GM18502 (cell line): ENCODE results near the gene TMUB2.

Experiments
- ATAC-seq: cut with Tn5 transposase; IDR thresholded peaks from one replicate; pipeline ENCODE4 v1.9.1; 2021; ENCODE audit warnings: mild to moderate bottlenecking; ENCODE audit not compliant: unreplicated experiment, poor library complexity

The TMUB2 gene

GRCh38 chr17:44176257-44176656 is 10.5 kb upstream of the TMUB2 start:
- ATAC-seq = no peak

GRCh38 chr17:44176671-44177501 is 9.9 kb upstream of the TMUB2 start:
- ATAC-seq = no peak

DNA sequence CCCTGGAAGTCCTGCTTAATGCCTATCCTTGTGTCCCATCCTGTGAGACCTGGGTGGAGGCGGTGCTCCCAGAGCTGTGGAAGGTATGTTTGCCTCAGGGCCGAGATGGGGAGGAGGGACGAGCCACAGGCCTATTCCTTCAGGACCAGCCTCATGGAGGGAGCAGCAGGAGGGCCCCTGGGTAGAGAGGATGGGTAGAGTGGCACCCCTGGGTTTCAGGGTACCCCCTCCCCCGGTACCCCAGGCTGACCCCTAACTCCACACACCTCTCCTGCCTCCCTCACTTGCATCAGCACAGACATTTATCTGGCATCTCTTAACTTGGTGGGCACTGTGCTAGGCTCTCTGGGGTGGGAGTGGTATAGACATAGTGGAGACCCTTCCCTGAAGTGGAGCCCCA is 9.1 kb upstream of the TMUB2 start:
- ATAC-seq = no peak

DNA sequence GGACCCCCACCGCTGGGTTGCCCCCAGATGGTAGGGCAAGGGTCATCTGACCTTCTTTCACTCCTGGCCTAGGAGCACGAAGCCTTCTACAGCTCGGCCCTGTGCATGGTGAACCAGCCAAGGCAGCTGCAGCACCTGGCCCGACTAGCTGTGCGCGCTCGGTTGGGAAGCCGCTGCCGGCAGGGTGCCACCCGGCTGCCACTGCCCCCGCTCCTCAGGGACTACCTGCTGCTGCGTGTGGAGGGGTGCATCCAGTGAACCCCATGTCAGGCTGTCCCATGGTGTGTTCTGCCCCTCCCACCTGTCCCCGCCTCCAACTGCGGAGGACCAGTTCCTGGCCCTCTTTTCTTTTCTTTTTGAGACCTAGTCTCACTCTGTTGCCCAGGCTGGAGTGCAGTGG is 8.6 kb upstream of the TMUB2 start:
- ATAC-seq = no peak

- ATAC-seq = no peak
Observed at GRCh38 chr17:44183024-44183423, 3.7 kb upstream of the TMUB2 start.

GRCh38 chr17:44184212-44184810 is 2.5 kb upstream of the TMUB2 start:
- ATAC-seq = no peak

DNA sequence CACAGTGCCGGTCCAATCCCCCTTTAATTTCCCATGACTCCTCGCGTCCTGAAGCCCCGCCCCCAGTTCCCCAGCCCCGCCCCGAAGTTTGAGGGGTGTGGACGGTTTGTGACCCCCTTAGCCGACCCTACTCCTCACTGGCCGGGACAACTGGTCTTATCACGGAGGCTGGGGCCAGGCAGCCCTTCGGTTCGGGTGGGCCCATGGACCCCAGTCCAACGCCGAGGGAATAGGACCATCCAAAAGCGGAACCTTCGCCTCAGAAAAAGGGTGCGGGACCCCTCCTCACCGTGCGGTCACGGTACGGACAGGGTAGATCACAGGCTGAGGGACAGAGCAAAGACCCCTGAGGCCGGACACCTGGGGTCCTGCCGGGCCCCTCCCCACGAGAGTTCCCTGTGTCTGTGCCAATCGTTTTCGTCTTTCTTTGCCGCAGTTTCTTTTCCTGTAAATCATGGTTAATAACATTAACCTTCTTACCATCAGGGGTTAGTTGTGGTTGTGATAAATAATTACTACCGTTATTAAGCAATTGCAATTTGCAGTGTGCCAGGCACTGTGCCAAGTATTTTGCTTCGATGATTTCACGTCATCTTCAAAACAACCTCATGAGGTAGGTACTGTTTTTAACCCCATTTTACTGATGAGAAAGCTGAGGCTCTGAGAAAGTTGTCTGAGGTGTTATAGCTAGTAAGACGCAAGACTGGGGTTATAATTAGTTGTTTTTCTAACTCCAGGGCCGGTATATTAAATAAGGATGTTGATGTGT is 543 bp downstream of the TMUB2 start:
- ATAC-seq = peak; percentile 47

GRCh38 chr17:44188576-44189403 is 2.0 kb downstream of the TMUB2 start:
- ATAC-seq = no peak

GRCh38 chr17:44190481-44190880 is 3.7 kb downstream of the TMUB2 start:
- ATAC-seq = no peak

DNA sequence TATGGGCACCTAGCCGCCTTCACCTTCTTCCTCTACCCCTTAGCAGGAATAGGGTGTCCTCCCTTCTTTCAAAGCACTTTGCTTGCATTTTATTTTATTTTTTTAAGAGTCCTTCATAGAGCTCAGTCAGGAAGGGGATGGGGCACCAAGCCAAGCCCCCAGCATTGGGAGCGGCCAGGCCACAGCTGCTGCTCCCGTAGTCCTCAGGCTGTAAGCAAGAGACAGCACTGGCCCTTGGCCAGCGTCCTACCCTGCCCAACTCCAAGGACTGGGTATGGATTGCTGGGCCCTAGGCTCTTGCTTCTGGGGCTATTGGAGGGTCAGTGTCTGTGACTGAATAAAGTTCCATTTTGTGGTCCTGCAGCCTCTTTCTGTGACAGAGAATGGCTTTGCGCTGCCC is 4.6 kb downstream of the TMUB2 start:
- no peak for ATAC-seq

DNA sequence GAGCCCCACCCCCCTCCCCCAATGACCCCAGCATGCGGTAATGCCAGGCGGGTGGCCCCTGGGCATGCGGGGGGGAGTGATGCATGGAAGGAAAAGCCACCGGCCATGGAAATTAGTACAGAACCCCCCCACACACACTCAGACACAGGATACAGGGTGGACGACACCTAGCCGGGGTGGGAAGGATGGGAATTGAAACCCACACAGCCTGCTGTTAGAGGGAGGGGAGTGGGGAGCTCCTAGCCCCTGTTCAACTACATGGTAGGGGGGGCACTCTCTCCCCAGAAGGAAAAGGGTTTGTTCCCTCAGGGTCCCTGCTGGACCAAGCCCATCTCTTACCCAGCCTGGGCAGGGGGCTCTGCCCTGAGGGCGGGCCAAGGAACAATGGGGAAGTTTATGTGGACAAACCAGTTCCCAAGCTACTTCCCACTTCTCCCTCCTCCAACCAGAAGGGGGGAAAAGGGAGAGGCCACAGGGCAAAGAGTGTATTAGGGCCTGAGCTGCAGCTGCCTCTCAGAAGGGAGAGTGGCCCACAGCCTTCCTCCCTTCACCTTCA is 5.2 kb downstream of the TMUB2 start:
- ATAC-seq = no peak

- ATAC-seq = no peak
Observed at GRCh38 chr17:44192750-44193149, 6.0 kb downstream of the TMUB2 start.

DNA sequence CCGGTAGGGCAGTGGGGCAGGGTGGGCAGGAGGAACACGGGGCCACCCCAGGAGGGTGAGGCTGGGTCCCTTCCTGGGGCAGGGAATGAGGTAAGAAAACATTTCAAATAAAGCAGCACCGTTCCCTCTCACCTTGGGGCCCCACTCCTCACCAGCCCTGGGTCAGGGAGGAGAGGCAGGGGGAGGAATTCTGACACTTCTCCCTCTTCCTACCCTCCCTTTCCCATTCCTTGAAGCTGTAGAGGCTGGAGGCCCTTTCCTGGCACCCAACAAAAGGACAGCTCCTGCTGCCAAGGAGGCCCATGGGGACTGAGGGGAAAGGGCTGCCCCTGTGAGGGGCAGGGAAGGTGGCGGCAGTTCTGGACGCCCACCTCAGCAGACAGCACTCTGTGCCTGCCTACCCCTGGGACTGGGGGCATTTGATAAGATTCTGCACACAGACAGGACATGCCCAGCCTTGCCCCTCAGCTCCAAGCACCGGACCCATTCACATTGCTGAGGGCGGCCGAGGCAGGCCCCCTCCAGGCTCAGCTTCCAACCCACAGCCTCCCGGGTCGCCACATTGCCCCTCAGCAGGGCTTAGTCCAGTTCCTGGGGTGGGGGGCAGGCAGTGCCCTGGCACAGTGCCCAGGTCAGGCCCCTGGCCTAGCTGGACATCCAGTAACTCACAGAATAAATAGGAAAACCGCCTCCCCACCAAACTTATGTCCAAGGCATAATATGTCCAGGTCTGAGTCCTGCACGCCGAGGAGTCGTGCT is 6.7 kb downstream of the TMUB2 start:
- ATAC-seq = no peak

DNA sequence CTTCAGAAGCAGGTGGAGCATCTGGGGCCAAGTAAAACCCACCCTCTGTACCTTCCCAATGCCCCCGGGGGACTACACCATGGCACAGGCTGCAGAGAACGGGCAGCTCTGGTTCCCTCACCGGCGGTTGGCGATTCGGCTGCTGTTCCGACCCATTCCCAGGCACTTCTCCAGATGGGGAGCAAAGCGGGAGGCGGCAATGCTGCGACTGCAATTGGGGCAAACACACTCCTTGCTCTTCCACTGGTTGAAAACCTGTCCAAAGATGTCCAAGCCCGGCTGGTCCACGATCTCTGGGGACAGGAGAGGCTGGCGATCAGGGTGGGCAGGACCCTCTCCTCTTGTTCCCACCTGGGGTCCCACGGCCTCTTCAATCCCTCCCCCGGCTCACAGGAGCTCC is 10.3 kb downstream of the TMUB2 start:
- ATAC-seq = no peak

DNA sequence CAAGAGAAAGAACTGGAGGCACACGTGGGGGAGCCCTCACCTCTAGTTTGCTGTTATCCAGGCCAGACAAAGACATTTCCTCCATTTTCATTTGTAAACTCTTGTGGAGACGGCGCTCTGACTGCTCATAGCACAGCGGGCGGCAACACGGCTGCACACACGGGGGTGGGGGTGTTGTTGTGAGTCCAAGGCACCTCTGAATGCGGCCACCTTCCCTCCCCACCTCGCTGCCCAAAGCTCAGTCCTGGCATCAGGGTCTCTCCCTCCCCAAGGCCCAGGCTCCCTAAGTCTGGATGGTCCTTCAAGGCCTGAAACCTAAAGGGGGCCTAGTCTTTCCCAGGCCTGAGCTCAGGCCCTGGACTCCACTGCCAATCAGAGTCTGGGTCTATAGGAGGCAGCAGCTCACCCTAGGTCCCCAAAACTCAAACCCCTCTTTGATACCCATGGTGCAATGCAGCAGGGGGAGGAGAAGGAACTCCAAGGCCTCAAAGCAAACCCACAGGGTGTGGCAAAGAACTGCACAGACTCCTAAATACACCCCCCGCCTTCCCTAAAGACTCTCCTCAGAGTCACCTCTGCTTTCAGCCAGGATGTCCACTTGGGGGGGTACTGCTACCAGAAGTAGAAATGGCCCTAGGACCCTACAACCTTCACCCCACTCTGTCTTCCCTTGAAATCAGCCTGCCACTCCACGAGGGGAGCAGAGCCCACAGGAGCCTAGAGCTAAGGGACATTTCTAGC is 11.4 kb downstream of the TMUB2 start:
- ATAC-seq = no peak

DNA sequence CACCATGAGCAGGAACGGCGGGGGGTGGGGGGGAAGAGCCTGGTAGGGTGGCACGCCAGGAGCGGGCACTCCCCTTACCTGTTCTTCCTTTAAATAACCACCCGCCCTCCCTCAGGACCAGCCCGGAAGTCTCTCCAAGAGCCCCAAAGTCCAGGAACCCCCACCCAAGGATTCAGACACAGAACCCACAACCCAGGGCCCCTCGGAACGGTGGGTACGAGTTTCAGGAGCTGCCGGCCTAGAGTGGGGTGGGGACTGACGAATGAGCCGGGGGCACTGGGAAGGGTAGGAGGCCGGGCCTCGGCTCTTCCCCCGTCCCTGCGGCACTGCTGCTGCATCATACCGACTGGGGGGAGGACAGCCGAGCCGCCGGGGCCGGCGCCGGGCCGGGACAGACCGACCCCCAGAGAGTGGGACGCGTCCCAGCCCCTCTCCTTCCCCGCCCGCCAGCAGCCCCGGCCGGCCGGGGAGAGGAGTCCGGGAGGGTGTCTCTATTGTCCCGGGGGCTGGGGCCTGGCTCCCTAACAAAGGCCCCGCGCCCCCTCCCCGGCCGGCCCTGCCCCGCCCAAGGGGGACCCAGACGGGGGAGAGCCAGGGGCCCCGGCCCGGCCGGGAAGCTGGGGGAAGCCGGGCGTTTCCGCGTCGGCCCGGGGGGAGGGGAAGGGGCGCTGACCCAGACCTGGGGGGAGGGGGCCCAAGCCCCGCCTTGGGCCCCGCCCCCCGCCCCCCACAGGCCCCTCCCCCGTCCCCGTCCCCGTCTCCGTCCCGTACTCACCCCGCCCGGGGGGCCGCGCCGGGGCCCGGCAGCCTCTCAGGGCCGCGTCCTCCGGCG is 12.2 kb downstream of the TMUB2 start:
- ATAC-seq = peak; percentile 28

DNA sequence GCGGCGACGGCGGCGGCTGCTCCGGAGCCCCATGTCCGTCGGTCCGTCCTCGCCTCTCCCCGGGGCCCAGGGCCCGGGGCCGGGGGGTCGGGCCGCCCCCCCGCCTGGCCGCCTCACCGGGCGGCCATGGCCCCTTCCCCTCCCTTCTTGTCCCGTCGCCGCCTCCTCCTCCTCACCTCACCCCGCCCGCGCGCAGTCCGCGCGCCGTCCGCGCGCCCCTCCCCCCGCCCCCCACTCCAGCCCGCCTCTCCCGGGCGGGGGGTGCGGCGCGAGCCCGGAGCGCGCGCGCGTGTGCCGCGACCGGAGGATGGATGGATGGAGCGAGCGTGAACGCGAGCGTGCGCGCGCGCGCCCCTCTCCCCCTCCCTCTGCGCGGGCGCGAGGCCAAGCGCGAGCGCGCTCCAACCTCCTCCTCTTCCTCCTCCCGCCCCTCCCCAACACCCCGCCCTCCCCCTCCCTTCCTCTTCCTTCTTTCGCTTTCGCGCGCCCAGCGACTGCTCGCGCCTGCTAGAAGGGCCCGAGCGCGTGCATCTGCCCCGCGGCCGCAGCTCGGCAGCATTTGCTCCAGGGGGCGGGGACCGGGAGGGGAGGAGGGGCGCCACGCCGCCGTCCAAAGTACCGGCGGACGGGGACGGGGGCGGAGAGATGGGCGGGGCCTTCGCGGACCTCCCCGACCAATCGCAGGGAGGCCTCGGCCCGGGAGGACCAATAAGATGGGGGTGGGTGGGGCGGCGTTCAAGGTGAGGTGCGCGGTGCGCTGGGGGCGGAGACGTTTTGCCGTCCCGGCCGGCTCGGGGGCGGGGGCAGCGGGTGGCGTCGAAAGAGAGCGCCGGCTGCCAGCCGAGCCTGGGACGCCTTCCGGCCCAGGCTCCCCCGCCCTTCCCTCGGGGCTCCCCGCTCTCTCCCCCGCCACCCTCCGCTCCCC is 13.0 kb downstream of the TMUB2 start, which contains the start of gene ATXN7L3:
Gene ATXN7L3 (minus strand): TSS at position 332 of the 925 bp plus-strand sequence. CDS start 1,814 bp downstream, outside the sequence.
- peak; percentile 65 for ATAC-seq
